GF-D8 (cell line): ENCODE data around the gene TTC9B.
"Not testable (repeated sequence)": the region's sequence is repeated elsewhere in the genome, so short reads cannot be mapped to it uniquely, and the experiment has no call there.

Source experiments
- DNase-seq: peaks from one replicate; lab custom pipeline; 2025; lab: John Stamatoyannopoulos, UW

TTC9B gene

GRCh38 chr19:40170303-40170989 is 47.7 kb downstream of the TTC9B start:
- DNase-seq, result not testable (repeated sequence)

- not testable (repeated sequence) for DNase-seq
These were observed 48.5 kb downstream of the TTC9B start for GRCh38 chr19:40169482-40170302.
